ENCODE data around the gene TCF7L1.
"Not testable (repeated sequence)": the region's sequence is repeated elsewhere in the genome, so short reads cannot be mapped to it uniquely, and the experiment has no call there.

Gene TCF7L1

DNA sequence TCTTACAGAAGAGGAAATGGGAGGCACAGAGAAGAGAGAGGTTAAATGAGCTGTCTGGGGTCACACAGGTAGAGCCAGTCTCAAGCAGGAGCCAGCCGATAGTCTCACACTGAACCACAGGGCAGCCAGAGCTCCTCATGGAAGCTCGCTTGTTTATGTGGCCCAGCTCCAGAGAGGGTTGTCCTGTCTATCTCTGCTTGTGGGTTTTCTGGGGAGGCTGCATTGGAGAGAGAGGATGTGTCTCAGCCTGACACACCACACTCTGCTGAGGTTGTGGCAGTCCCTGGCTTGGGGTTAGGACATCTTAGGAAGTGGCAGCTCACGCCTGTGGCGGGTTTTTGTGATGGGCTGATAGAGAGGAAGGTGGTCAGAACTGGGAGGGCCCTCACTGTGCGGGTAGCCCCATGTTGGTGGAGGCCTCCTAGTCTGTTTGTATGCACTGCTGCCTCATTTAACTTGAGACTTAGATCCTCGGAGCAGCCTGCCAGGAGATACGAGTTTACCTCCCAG lies 52.3 kb downstream of the TCF7L1 start:
- no peak for DNase-seq

- no peak for DNase-seq
These were observed 53.9 kb downstream of the TCF7L1 start for GRCh38 chr2:85187069-85187468.

- DNase-seq, result no peak
These were observed 55.7 kb downstream of the TCF7L1 start for GRCh38 chr2:85188852-85189251.

DNA sequence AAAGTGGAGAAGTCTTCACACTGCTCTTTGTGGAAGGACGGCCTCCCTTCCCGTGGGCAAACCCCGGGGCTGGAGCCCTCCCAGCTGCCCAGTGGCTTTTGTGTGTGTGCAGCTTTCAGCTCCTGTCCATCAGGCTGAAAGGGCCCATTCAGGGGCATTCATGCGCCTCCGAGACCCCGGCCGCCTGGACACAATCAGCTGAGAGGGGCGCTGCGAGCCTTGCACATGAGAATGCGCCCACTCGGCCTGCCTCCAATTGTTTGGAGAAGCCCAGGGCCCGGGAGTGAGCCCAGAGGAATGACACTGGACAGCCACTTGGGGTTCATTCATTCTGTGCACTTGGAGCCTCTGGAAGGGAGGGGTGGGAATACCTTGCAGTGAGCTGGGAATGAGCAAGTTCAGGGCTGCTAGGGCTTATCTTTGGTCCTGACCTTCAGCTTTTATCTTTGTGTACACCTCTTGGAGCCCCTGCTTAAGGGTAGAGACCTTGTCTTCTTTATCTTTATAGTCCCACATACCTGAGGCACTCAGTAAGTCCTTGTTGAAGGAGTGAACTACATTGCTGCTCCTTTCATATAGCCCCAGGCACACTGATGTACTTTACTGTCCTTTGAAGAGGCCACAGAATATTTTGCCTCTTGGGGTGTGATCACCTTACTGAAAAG lies 56.5 kb downstream of the TCF7L1 start:
- no peak for DNase-seq

- DNase-seq, result no peak
These were observed 58.0 kb downstream of the TCF7L1 start for GRCh38 chr2:85191157-85191556.

DNA sequence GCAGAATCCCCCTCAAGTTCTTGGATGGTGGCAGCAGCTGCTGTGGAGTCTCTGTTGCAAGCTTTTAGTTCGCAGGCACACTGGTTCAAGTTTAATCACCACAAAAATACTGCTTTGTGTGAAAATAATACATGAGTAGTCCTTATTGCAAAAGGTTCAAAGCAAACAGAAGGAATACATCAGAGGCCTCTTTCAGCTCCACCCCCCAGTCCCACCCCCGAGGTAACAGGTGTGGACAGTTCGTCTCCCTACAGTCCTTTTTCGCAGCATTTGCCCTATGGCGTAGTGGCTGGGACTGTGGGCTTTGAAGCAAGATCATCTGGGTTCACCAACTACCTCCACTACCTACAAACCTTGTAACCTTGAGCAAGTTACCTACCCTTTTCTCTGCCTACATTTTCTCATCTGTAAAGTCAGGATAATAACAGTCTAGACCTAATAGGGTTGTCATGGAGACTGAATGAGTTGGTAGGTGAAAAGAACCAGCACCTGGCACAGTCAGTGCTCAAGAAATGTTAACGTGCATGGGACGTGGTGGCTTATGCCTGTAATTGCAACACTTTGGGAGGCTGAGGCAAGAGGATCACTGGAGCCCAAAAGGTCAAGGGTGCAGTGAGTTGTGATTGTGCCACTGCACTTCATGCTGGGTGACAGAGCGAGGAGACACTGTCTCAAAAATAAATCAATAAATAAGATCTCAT lies 61.7 kb downstream of the TCF7L1 start:
- DNase-seq, result no peak

DNA sequence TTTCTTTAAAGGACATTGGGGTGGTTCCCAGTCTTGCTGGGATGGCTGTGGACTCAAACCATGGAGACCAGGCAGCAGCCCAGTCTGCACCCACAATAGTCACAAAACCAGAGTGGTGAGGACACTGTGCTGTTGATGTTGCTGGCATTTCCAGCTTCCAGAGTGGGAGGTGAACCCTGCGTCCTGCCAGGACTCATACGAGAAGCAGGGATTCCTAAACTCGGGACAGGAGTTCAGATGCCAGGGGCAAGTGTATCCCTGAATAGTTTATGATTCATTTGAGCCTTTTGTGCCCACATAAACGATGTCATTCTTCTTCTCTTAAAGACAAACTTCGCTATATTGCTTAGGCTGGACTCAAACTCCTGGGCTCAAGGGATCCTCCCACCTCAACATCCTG lies 62.8 kb downstream of the TCF7L1 start:
- DNase-seq, result no peak

DNA sequence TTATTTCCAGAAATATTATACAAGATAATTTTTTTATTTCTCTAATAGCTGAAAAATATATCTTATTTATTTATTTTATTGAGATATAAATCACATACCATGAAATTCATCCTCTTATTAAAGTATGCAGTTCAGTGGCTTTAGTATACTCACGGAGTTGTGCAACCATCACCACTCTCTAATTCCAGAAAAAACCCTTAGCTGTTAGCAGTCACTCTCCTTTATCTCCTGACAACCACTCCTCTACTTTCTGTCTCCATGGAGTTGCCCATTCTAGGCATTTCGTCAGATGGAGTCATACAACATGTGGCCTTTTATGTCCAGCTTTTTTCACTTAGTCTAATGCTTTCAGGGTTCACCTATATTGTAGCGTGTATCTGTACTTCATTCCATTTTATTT lies 66.5 kb downstream of the TCF7L1 start:
- DNase-seq, result no peak

DNA sequence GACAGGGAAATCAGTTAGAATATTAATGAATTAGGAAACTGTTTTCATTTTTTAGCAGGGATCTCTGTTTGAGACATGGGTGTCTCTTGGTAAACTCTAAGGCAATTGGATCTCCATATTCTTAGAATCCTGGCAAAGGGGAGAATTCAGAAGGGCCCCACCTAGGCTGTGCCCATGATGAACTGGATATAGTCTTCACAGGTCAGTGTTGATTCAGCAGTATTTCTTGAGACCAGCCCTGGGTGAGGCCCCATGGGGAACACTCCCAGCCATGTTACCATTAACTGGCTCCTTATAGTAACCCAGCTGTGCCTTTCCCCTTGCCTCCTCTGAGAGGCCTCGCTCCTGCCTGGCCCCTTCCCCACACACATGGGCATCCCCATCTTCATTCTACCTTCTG lies 76.7 kb downstream of the TCF7L1 start:
- DNase-seq, result no peak

DNA sequence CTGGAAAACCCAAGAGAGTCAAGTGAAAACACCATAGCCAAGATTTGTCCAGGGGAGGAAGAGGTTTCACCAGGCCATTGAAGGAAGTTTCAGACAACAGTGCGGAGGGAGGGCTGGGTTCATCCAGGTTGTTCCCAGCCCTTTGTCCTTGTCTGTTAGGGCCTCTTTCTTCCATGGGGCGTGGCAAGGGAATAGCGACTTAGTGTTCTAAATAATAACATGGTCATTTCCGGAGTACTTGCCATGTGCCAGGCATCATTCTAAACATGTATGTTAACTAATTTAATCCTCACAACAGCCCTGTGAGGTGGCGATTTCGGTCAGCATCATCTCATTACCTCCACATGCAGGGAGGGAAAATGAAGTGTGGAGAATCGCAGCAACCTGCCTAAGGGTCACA lies 77.3 kb downstream of the TCF7L1 start:
- no peak for DNase-seq

GRCh38 chr2:85211606-85212005 lies 78.4 kb downstream of the TCF7L1 start:
- DNase-seq, result not testable (repeated sequence)

DNA sequence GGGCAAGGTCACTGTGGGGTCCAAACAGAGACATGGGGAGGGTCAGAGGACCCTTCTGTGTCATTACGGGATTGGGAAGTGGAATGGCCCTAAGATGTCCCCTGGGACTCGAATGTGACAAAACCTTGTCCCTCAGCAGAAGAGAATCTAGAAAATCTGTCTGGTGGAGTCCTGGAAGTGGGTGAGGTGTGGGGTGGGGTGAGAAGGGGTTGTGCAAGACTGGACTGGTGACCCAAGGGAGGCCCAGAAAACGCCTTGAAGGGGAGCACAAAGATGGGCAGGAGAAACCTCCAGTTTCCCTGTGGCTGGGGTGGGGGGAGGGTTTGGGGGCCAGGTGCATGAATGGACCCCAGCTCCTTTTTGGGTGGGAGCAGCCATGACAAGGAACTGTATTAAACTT lies 79.6 kb downstream of the TCF7L1 start:
- no peak for DNase-seq

DNA sequence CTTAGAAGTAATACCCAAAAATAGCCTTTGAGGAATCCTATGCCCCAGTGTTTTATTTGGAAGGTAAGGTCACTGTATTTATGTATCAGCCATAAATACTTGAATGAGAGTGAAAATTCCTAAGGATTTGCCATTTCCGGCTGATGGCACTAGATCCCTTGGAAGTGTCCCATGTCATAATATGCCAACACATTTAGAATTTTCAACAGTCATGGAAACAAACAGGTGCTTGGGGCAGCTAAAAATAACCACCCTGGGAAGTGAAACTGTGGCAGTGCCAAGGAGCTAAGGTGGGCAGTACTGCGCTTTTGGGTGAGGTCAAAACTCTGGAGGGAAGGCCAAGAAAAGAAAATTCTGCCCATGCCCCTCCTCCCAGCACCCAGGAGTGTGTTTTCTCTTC lies 80.2 kb downstream of the TCF7L1 start:
- DNase-seq, result no peak

- no peak for DNase-seq
These were observed 80.8 kb downstream of the TCF7L1 start for GRCh38 chr2:85213901-85214512.

DNA sequence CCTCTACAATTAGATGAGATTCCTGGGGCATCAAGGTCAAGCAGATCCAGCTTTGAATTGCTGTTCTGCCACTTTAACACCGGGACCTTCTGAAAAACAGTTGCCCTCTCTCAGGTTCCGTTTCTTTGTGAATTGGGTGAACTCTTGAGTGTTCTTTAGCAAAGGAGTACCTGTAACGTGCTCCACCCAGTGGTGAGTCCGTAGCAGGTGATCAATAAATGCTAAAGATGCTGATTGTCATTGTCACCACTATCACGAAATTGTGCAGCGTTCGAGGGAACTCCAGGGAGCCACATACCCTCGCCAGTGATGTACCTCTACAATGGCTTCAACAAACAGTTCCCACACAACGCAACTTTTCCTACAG lies 81.9 kb downstream of the TCF7L1 start:
- DNase-seq, result no peak

GRCh38 chr2:85215448-85216401 lies 82.5 kb downstream of the TCF7L1 start:
- DNase-seq, result no peak

- DNase-seq, result no peak
These were observed 83.7 kb downstream of the TCF7L1 start for GRCh38 chr2:85216927-85217326.

DNA sequence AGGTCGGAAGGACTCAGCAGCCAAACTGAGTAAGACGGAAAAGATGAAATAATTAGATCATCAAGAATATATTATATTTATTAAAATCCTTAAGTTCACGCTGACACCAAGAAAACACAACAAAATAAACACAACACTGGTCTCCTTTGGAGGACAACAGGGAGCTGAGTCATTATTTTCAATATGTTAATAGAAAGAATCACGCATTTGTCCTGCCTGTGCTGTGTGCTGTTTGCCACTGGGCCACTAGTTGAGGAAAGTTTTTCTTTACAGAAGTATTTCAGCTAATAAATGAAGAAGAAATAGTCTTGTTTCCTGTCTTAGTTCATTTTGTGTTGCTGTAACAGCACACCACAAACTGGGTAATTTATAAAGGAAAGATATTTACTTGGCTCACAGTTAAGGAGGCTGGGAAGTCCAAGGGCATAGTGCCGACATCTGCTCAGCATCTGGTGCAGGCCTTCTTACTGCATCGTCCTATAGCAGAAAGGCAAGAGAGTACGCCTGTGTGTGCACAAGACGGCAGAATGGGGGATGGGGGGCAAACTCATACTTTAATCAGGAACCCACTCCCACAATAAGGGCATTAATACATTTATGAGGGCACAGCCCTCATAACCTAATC lies 88.0 kb downstream of the TCF7L1 start:
- DNase-seq, result no peak

- no peak for DNase-seq
These were observed 89.6 kb downstream of the TCF7L1 start for GRCh38 chr2:85222792-85223191.

DNA sequence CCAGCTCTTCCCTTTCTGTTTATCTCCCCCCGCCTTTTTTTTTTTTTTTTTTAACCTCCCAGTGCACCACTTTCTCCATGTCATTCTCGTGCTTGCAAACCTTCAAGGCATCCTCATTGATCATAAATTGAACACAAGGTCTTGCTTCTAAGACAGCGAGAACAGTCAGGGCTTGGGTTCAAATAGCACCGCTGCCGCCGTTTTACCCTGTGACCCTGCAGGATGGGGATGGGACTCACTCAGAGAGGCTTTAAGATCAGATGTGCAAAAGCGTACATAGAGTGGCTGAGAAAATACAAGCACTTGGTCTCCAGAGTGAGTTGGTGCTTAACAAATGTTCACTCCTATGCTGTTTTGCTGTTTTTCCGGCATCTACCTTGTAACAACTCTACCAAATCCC lies 93.6 kb downstream of the TCF7L1 start:
- no peak for DNase-seq

GRCh38 chr2:85230679-85231467 lies 97.7 kb downstream of the TCF7L1 start:
- DNase-seq, result no peak

DNA sequence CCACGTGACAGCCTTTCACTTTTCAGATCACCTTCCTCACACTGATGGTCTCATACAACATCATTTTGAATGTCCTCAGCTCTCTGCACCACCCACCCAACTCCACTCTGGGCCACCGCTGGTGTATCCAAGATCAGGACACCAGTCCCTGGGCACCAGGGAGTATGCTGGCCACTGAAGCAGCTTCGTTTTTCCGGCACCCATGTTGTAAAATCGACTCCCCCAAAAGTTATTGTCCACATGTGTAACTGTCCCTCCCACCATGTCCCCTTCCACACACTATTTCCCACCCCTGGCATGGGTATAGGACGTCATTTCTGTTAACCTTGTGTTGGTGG lies 98.2 kb downstream of the TCF7L1 start:
- no peak for DNase-seq

Measured in SIG-M5 (cell line).